DND-41 (cell line): Measurements from ENCODE around the gene LMOD2.

Experiments
- CTCF ChIP-seq: IDR thresholded peaks from 2 replicates; pipeline ENCODE4 v1.5.1; 2012; ENCODE audit warnings: borderline replicate concordance, low read length, moderate library complexity, mild to moderate bottlenecking; ENCODE audit not compliant: poor library complexity, severe bottlenecking; ENCODE audit errors: extremely low read depth
- EZH2 ChIP-seq: IDR thresholded peaks from 3 replicates; pipeline ENCODE4 v1.6.1; 2012; ENCODE audit warnings: borderline replicate concordance, low read depth, mild to moderate bottlenecking, moderate library complexity, low read length, inconsistent platforms; ENCODE audit not compliant: severe bottlenecking

- no peak for TF ChIP-seq CTCF
- TF ChIP-seq EZH2, result no peak
Observed at GRCh38 chr7:123627851-123628250, 27.8 kb upstream of the LMOD2 start.
